Stimulated activated naive CD8-positive, alpha-beta T cell treated with anti-CD3 and anti-CD28 coated beads, Interleukin-15, amount 100 ng/mL, for 72 hours (primary cell): Measurements from ENCODE around the gene MXD4.

Experiments
- ATAC-seq: fragments of 150-1000 bp; cut with Tn5 transposase; 2 replicates; pipeline ENCODE4 v1.10.0; 2021; ENCODE audit warnings: mild to moderate bottlenecking, moderate library complexity
- DNase-seq, 2 donors: peaks; one replicate each; pipeline ENCODE4 v3.0.0; 2021 to 2022
- H3K27ac Mint-ChIP-seq, 2 donors: one replicate each; pipeline ENCODE4 v1.8.0; 2022; ENCODE audit warnings: mild to moderate bottlenecking in 2 of 2, mixed read lengths in 2 of 2, moderate library complexity in 2 of 2
- H3K27me3 Mint-ChIP-seq: one replicate; pipeline ENCODE4 v1.8.0; 2022; ENCODE audit warnings: mixed read lengths
- H3K4me1 Mint-ChIP-seq: one replicate; pipeline ENCODE4 v1.8.0; 2022; ENCODE audit warnings: mild to moderate bottlenecking, mixed read lengths
- H3K4me3 Mint-ChIP-seq, 2 donors: one replicate each; pipeline ENCODE4 v1.8.0; 2022; ENCODE audit warnings: mild to moderate bottlenecking in 2 of 2, mixed read lengths in 2 of 2, moderate library complexity in 1 of 2
- H3K9me3 Mint-ChIP-seq, 2 donors: one replicate each; pipeline ENCODE4 v1.8.0; 2022; ENCODE audit warnings: mixed read lengths in 2 of 2

The MXD4 gene

DNA sequence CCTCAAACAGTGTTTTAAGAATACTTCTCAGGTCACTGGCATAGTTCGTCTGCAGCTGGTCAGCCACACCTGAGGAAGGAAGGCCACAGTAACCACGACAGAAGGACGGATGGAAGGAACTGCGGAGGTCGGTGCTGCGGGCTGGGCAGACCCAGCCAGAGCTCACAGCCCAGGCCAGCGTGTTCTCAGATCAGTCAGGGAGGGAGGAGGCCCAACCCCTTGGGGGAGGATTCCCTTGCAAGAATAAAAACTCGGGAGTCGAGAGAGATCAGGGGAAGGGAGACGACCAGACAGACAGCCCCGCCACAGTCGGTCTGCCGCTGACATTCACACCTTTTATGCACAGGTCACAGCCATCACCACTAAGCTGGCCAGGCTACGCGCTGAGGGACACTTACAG lies 11.3 kb upstream of the MXD4 start:
- Mint-ChIP-seq H3K27me3 (no peaks in the 10 kb centered on the region), H3K9me3 (no peaks in the 10 kb centered on the region), H3K4me3 (no peak overlapping the region), H3K27ac (peak overlapping the region in 1 of 2 donors; percentile 90), H3K4me1 (peaks cover 5% of the 10 kb centered on the region)
- DNase-seq (no peak), ATAC-seq (no peak)

DNA sequence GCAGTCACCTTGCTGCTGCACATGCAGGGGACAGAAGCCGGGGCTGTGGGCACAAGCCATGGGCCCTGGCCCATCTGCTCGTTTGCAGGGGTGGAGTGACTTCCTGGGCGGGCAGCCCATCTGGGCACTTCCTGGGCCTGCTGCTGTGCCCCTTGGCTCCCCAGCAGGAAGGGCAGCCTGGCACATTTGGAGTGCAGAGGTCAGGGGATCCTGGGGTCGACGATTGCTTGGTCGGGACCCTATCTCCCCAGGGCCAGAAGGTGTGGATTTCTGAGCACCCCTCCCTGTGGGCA lies 10.9 kb upstream of the MXD4 start:
- H3K27me3 Mint-ChIP-seq: no peaks in the 10 kb centered on the region

DNA sequence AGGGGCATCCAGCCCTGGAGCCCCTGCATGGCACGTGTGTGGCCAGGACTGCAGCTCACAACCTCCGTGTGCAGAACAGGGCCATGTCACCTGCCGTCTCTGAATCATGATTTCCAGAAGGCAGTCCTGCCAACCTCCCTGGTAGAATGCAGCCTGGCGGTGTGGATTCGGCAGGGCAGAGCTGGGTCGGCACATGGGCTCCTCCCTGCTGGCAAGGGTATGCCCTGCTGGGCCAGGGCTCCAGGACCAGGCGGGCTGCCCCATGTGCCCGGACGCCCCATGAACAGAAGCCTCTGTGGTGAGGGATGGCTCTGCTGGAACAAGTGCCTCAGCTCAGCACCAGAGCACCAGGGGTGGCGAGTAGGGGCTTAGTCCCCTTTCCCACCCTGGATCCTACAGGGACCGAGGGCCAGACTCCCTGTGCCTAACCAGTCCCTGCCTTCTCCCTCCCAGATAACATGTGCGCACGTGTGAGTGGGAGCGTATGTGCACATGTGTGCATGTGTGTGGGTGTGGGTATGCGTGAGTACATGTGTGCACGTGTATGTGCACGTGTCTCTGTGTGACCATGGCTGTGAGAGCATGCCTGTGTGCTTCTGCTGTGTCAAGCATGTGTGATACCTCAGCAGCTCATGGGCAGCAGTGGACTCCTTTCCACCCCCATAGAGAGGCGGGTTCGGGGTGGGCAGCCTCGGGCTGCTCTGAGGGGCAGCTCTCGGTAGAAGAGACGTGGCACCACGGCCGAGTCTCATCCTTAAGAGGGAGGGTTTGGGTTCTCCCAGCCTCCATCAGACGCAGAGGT lies 10.3 kb upstream of the MXD4 start:
- ATAC-seq (no peak), DNase-seq (no peak)
- peaks cover 5% of the 10 kb centered on the region for H3K4me1 Mint-ChIP-seq
- H3K4me3 Mint-ChIP-seq: no peak overlapping the region
- H3K9me3 Mint-ChIP-seq: no peaks in the 10 kb centered on the region
- H3K27me3 Mint-ChIP-seq: no peaks in the 10 kb centered on the region
- H3K27ac Mint-ChIP-seq: no peak overlapping the region

More for the DNA sequence above, 10.9 kb upstream of the MXD4 start:
- no peak for DNase-seq
- no peak for ATAC-seq
- peaks cover 5% of the 10 kb centered on the region for H3K4me1 Mint-ChIP-seq
- no peaks in the 10 kb centered on the region for H3K9me3 Mint-ChIP-seq
- H3K4me3 Mint-ChIP-seq: no peak overlapping the region
- no peak overlapping the region for H3K27ac Mint-ChIP-seq

DNA sequence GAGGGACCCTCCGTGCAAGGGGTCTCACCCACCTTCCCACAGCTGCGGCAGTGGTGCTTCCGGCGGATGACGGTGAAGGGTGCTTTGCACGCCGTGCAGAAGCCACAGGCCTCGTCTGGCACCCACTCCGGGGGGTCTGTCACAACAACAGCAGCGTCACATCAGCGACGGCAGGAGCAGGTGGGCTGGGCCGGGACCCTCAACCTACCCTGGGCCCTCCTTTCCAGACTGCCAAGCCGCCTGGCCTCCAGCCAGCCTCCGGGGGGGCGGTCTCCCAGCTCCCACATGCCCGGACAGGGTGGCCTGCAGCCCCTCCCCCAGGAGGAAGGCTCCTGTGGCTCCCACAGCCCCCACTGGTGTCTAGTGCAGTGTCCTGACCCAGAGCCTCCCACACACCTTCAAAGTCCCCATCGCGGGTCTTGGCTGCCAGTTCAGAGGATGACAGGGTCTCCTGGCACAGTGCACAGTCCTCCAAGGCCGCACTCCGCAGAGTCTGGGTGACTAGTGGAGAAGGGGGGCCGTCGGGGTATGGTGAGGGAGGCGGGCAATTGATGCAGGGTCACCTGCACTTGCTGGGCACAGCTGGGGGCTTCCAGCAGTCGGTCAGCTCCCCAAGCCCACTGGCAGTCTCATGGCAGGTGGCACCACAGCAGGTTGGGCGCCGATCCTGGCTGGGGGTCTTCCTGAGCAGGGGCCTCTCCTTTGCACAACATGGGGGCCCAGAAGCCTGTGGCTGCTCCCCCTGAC lies 9.5 kb upstream of the MXD4 start:
- ATAC-seq (no peak), DNase-seq (no peak)
- Mint-ChIP-seq H3K27me3 (no peaks in the 10 kb centered on the region), H3K27ac (no peak overlapping the region), H3K4me1 (peaks cover 5% of the 10 kb centered on the region), H3K4me3 (no peak overlapping the region), H3K9me3 (no peaks in the 10 kb centered on the region)

DNA sequence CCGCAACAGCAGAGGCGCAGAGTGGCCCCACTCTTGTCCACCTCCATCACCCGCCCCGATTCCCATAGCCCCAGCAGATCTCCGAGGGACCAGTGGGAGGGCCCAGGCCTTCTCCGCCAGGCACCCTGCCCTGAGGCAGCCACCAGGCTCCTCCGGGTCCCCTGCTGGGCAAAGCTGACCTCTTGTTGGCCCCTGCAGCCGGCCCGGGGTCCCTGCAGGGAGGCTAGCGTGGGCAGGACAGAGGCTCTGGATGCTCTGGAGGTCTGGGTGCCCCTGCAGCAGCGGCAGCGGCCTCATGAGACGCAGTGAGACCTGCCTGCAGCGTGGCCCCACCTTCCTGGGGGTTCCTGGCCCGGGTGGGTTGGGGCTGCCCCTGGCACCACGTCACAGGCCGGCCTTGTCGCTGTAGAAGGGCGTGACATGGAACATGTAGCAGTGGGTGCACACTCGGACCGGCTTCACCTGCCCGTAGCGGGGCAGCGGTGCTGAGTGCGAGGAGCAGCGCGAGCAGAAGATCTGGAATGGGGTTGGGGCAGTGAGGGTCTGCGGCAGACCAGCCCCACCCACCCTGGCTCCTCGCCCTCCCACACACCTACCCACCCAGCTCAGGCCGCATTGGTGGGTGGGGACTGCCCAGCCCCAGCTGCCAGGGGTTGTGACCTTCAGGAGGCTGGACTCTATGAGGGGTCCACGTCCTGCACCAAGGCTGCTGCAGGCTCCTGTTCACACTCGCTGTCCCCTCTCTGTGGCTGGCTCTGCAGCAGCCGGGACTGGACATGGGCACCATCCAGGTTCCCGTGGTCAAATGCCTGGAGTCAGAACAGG lies 8.6 kb upstream of the MXD4 start:
- Mint-ChIP-seq H3K4me3 (no peak overlapping the region), H3K9me3 (no peaks in the 10 kb centered on the region)

DNA sequence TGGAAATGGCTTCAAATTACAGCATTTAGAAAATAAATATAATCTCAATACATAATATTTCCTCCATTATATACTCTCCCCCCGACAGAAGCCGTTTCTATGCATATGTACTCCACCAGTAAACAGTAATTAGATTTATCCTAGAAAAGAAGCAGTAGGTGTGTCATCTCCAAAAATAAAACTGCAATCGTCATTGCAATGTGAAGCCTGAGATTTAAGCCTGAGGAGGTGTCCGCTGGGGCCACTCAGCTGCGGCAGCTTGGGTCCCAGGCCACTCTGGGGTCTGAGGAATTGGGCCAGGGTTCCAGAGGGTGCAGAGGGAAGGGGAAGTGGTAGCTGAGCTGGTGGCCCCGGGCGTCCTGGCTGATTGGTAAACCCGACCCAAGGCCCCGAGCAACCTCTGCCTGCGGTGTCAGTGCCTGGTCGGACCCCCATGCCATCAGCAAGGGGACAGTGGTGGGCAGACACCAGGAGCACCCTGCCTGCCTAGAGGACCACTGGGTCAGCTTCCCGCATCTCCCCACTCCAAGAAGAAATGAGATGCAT lies 7.8 kb upstream of the MXD4 start:
- no peaks in the 10 kb centered on the region for H3K27me3 Mint-ChIP-seq
- no peaks in the 10 kb centered on the region for H3K9me3 Mint-ChIP-seq
- peaks cover 11% of the 10 kb centered on the region for H3K4me1 Mint-ChIP-seq
- no peak overlapping the region for H3K27ac Mint-ChIP-seq
- no peak for DNase-seq
- no peak overlapping the region for H3K4me3 Mint-ChIP-seq
- no peak for ATAC-seq

More for the DNA sequence above, 8.6 kb upstream of the MXD4 start:
- H3K27ac Mint-ChIP-seq: no peak overlapping the region
- DNase-seq: no peak
- ATAC-seq: peak; percentile 12
- peaks cover 10% of the 10 kb centered on the region for H3K4me1 Mint-ChIP-seq
- no peaks in the 10 kb centered on the region for H3K27me3 Mint-ChIP-seq

DNA sequence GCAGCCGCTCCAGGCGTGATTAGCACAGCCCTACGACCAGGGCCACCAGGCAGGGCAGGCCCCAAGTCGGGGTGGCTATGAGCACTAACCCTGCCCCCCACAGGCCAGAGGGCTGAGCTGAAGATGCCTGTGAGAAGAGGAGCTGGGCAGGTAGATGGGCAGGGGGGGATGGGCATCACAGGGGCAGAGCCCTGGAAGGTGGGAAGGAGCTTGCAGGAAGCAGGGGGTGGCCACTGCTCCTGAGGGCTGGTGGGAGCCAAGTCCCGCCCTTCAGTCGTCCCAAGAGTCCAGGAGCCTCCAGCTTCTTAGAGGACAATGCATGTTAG lies 7.3 kb upstream of the MXD4 start:
- Mint-ChIP-seq H3K9me3 (no peaks in the 10 kb centered on the region), H3K4me3 (no peak overlapping the region), H3K27ac (no peak overlapping the region), H3K4me1 (peaks cover 11% of the 10 kb centered on the region), H3K27me3 (no peaks in the 10 kb centered on the region)
- ATAC-seq (no peak), DNase-seq (no peak)

DNA sequence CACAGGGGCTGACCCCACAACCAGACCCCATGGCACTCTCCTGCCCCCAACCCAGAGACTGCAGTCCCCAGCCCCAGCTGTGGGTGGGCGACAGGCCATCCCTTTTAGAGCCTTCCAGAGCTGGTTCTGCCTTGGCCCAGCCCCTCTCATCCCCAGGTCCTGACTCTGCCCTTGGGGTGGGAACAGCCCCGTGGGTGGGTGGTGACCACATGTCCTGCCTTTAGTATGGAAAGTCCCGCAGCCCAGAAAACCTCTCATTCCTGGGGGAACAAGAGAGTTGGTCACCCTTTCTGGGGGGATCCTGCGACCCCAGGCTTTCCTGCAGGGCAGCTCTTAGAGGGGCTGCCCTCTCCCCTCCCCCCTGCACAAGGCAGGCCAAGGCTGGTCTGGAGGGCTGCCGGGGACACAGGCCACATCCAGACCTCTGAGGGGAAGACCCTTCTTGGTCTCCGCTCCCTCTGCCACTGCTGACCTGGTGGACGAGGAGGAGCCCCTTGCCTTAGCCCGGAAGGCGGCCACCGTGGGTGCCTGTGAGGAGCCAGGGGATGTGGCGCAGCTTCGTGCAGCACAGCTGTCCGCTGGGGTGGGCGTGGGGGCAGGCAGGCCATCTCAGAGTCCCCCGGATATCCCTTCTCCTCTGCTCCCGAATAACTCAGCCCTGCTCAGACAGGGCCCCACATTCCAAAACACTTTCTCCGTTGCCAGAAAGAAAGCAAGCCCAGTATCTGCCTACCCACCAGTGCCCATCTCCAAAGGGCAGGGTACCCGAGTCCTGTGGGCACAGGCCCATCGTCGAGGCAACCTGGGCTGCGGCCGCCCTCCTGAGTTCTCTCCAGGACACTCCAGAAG lies 6.7 kb upstream of the MXD4 start:
- DNase-seq (no peak), ATAC-seq (no peak)
- peaks cover 12% of the 10 kb centered on the region for H3K4me1 Mint-ChIP-seq
- no peaks in the 10 kb centered on the region for H3K27me3 Mint-ChIP-seq
- no peak overlapping the region for H3K27ac Mint-ChIP-seq
- H3K9me3 Mint-ChIP-seq: no peaks in the 10 kb centered on the region
- H3K4me3 Mint-ChIP-seq: no peak overlapping the region

DNA sequence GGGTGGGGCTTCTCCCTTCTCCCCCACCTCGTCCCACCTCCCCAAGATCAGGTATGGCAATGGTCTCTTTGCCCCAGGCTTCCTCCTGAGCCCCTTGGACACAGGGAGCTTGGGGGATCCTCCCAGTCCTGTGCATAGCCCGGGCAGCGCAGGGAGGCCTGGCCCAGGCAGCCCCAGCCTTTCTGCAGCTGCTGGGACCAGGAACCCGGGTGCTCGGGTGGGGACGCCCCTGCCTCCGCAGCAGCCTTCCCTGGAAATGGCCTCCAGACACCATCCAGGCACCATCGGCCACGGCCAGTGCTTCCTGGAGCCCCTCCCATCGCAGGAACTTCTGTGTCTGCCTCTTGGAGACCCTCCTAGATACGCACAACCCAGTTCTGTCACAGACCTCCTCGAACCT lies 5.9 kb upstream of the MXD4 start:
- H3K4me3 Mint-ChIP-seq: no peak overlapping the region
- no peaks in the 10 kb centered on the region for H3K27me3 Mint-ChIP-seq
- ATAC-seq (no peak), DNase-seq (no peak)
- H3K9me3 Mint-ChIP-seq: no peaks in the 10 kb centered on the region
- H3K27ac Mint-ChIP-seq: no peak overlapping the region
- H3K4me1 Mint-ChIP-seq: peaks cover 17% of the 10 kb centered on the region

DNA sequence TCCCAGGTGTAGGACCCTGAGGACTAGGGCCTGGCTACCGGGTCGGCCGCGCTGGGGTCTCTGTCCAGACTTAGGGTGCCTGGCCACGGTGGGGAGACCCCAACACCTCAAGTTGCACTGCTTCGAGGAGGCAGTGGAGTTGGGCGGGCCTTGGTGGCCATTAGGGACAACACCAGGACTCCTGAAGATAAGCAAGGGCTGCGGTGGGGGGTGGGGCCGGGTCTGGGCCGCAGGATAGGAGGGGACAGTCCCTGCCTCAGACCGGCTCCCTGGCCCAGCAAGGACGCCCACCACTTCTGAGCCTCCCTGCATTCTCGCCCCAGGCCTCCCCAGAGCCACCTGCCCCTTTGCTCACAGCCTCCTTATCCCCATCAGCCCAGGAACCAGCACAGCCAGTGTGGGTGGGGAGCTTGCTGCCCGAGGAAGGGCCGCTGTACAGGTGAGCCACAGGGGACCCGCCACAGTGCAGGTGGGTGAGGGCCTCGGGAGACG lies 5.5 kb upstream of the MXD4 start:
- ATAC-seq (no peak), DNase-seq (no peak)
- H3K4me1 Mint-ChIP-seq: peaks cover 14% of the 10 kb centered on the region
- H3K27ac Mint-ChIP-seq: no peak overlapping the region
- H3K4me3 Mint-ChIP-seq: no peak overlapping the region
- H3K27me3 Mint-ChIP-seq: no peaks in the 10 kb centered on the region
- no peaks in the 10 kb centered on the region for H3K9me3 Mint-ChIP-seq

DNA sequence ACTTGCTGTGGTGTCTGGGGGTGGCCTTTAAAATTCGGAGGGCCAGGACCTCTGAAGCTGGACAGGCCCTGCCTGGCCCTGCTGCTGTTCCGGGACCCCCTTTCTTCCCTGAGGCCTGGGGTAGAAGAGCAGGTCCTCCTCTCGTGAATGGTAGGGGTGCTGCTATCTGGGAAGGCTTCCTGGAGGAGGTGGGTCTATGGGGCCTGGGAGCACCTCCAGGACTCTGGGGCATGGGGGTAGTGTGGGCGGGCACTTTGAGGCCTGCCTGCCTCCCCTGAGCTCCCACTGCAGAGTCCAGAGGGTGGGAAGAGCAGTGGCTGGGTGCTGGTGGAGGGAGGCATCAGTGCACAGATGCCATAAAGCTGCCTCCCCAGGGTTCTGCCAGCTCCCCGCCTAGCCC lies 4.9 kb upstream of the MXD4 start:
- Mint-ChIP-seq H3K4me3 (no peak overlapping the region), H3K9me3 (no peaks in the 10 kb centered on the region), H3K4me1 (peaks cover 12% of the 10 kb centered on the region), H3K27ac (no peak overlapping the region), H3K27me3 (no peaks in the 10 kb centered on the region)
- no peak for DNase-seq
- no peak for ATAC-seq

DNA sequence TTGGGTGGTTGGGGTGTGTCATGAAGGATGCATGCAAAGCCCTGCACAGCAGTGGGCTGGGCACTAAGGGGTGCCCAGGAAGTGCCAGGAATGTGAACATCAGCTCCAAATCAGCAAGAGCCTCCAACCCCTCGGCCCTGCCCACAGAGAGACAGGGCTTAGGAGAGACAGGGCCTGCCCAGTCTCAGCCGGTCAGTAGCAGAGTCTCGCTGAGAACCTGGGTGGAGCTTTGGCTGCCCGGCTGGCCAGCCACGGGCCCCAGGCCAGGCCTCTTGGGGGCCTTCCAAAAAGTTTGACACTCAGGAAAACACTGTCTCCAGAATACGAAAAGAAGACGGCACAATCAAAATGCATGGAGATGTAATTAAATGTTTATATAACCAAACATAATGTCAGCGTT lies 4.3 kb upstream of the MXD4 start:
- no peaks in the 10 kb centered on the region for H3K9me3 Mint-ChIP-seq
- DNase-seq (no peak), ATAC-seq (no peak)
- H3K27ac Mint-ChIP-seq: no peak overlapping the region
- peaks cover 12% of the 10 kb centered on the region for H3K4me1 Mint-ChIP-seq
- H3K4me3 Mint-ChIP-seq: no peak overlapping the region
- H3K27me3 Mint-ChIP-seq: no peaks in the 10 kb centered on the region

DNA sequence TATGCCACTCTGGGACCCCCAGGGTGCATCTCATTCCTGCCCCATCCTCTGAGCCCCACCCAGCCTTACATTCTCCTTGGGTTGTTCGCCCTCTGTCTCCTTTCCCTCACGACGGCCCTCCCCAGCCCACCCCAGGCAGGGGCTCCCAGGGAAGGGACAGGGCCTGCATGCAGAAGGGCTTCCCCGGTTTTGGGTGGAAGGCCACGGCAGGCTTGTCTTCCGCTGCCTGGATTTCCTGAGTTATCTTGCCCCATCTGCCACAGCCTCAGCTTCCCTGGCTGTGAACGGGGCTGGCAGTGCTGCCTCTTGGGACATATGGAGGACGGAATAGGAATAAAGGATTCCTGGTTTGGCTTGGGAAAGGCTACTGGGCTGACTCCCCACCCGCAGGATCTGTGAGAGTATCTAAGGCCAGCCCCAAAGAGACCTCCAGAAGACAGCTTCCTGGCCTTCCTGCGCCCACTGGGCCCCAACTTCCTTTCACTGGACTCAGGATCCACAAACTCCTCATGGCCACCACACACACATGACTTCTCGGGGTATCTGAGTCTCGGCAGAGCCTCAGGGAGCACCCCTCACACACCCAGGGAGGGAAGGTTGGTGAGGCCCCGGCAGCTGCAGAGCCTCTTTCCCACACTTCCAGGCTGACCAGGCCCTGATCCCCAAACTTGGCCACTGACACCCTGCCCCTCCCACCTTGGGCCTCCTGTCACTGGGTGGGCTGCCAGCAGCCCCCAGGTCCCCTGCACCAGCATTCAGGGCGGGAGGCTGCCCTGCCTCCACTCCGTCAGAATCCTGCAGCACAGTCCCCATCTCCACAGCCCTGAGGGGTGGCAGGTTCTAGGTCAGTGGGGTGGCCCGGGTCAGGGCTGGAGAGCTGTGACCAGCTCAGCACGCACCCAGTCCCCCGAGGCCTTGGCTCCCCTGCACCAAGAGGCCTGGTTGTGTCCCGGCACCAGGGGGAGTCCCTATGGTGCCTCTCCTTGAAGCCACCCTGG lies 3.5 kb upstream of the MXD4 start:
- no peaks in the 10 kb centered on the region for H3K9me3 Mint-ChIP-seq
- peaks cover 12% of the 10 kb centered on the region for H3K4me1 Mint-ChIP-seq
- no peaks in the 10 kb centered on the region for H3K27me3 Mint-ChIP-seq
- no peak for DNase-seq
- peak overlapping the region; percentile 10 to 40 for H3K27ac Mint-ChIP-seq
- no peak overlapping the region for H3K4me3 Mint-ChIP-seq
- no peak for ATAC-seq

DNA sequence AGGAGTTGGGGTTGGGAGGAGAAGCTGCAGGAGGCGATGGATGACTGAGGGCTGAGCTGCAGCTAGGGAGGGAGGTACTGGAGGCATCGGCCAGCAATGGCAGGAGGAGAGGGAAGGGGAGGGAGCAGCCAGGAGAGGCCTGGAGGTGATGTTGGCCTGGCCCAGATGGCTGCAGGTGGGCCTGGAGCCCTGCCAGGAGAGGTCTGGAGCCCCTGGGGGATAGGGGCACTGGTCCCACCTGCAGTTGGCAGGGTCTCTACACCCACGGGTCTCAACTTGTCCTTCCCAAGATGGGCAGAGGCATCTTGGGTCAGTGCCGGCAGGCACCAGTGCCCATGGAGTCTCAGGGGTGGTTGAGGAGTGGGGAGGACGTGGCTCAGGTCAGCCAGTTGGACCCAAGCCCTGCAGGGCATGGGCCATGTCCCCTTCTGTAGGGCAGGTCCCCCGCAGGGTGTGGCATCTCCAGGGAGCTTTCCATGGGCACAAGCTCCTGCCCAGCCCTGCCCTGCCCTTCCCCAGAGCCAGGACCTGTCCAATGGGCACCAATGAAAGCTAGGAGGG lies 2.7 kb upstream of the MXD4 start:
- ATAC-seq: no peak
- H3K9me3 Mint-ChIP-seq: no peaks in the 10 kb centered on the region
- H3K4me3 Mint-ChIP-seq: no peak overlapping the region
- H3K27ac Mint-ChIP-seq: no peak overlapping the region
- no peak for DNase-seq
- H3K4me1 Mint-ChIP-seq: peaks cover 12% of the 10 kb centered on the region
- no peaks in the 10 kb centered on the region for H3K27me3 Mint-ChIP-seq
